ENCODE data around the gene C16orf86. TPM values are rescaled to one million over a fixed set of nuclear protein-coding genes. Genes with fewer than 3 reads are reported as not detected.

C16orf86 gene
- polyA plus RNA-seq, 3 donors, result 4.1 to 11.3 (median 4.6) TPM

- Mint-ChIP-seq H3K27ac (no peak overlapping the region), H3K27me3 (ENCODE audit: low read depth in 3 of 3) (no peaks in the 10 kb centered on the region), H3K36me3 (peaks cover 3 to 7% of the 10 kb centered on the region in 2 donors), H3K4me3 (no peak overlapping the region), H3K9me3 (peaks cover 0 to 1% (median 0%) of the 10 kb centered on the region in 7 donors), H3K4me1 (peaks cover 16% of the 10 kb centered on the region)
- no peak for DNase-seq
- no CpG with 5 or more reads among the region's 1 CpG for WGBS (ENCODE audit: insufficient coverage)
- Histone ChIP-seq H3K79me2 (ENCODE audit: insufficient read depth, low read length) (peaks cover 21% of the 10 kb centered on the region), H2AFZ (ENCODE audit: insufficient read depth, low read depth, low read length, poor library complexity, severe bottlenecking) (no peak overlapping the region), H3K27ac (ENCODE audit: low read depth in 1 of 2, low read length in 2 of 2) (no peak overlapping the region), H3K27me3 (ENCODE audit: control insufficient read depth in 2 of 2, insufficient read depth in 2 of 2, low read length in 2 of 2) (no peaks in the 10 kb centered on the region), H3K4me1 (ENCODE audit: control insufficient read depth in 1 of 2, insufficient read depth in 2 of 2, low read length in 2 of 2) (peaks cover 11% of the 10 kb centered on the region in 2 donors), H3K36me3 (replicated peaks in 1 of 2; ENCODE audit: control insufficient read depth in 1 of 2, insufficient read depth in 2 of 2, low read length in 2 of 2) (no peaks in the 10 kb centered on the region), H3K9ac (ENCODE audit: insufficient read depth, low read length, poor library complexity, severe bottlenecking) (no peak overlapping the region), H3K4me2 (replicated peaks; ENCODE audit: extremely low read depth, low read length, poor library complexity, severe bottlenecking) (no peak overlapping the region), H4K20me1 (ENCODE audit: insufficient read depth, low read length) (peaks cover 11% of the 10 kb centered on the region), H3K4me3 (replicated peaks in 1 of 3; ENCODE audit: low read depth in 2 of 3, low read length in 3 of 3) (no peak overlapping the region), H3K9me3 (replicated peaks in 1 of 2; ENCODE audit: control insufficient read depth in 1 of 2, insufficient read depth in 1 of 2, low read length in 2 of 2) (no peaks in the 10 kb centered on the region)
- intact Hi-C loops (cut with micrococcal nuclease), result no loop called here
- no peak for TF ChIP-seq CTCF (IDR thresholded peaks at IDR 0.05)
Observed at GRCh38 chr16:67709050-67709449, 42.4 kb downstream of the C16orf86 start.

- Histone ChIP-seq H3K27ac (ENCODE audit: low read depth in 1 of 2, low read length in 2 of 2) (no peak overlapping the region), H3K9me3 (replicated peaks in 1 of 2; ENCODE audit: control insufficient read depth in 1 of 2, insufficient read depth in 1 of 2, low read length in 2 of 2) (no peaks in the 10 kb centered on the region), H3K36me3 (replicated peaks in 1 of 2; ENCODE audit: control insufficient read depth in 1 of 2, insufficient read depth in 2 of 2, low read length in 2 of 2) (no peaks in the 10 kb centered on the region), H3K79me2 (ENCODE audit: insufficient read depth, low read length) (peaks cover 21% of the 10 kb centered on the region), H3K27me3 (ENCODE audit: control insufficient read depth in 2 of 2, insufficient read depth in 2 of 2, low read length in 2 of 2) (no peaks in the 10 kb centered on the region), H2AFZ (ENCODE audit: insufficient read depth, low read depth, low read length, poor library complexity, severe bottlenecking) (no peak overlapping the region), H4K20me1 (ENCODE audit: insufficient read depth, low read length) (peaks cover 14% of the 10 kb centered on the region), H3K4me2 (replicated peaks; ENCODE audit: extremely low read depth, low read length, poor library complexity, severe bottlenecking) (no peak overlapping the region), H3K4me3 (replicated peaks in 1 of 3; ENCODE audit: low read depth in 2 of 3, low read length in 3 of 3) (no peak overlapping the region), H3K9ac (ENCODE audit: insufficient read depth, low read length, poor library complexity, severe bottlenecking) (no peak overlapping the region), H3K4me1 (ENCODE audit: control insufficient read depth in 1 of 2, insufficient read depth in 2 of 2, low read length in 2 of 2) (peaks cover 13 to 15% of the 10 kb centered on the region in 2 donors)
- Mint-ChIP-seq H3K36me3 (peaks cover 3 to 5% of the 10 kb centered on the region in 2 donors), H3K4me3 (no peak overlapping the region), H3K9me3 (peaks cover 0 to 1% (median 0%) of the 10 kb centered on the region in 7 donors), H3K27ac (no peak overlapping the region), H3K4me1 (peaks cover 22% of the 10 kb centered on the region), H3K27me3 (ENCODE audit: low read depth in 3 of 3) (no peaks in the 10 kb centered on the region)
- 100% methylated on average over 4 of the region's 6 CpGs for WGBS (ENCODE audit: insufficient coverage)
- DNase-seq, result no peak
- intact Hi-C loops (cut with micrococcal nuclease), result no loop called here
- TF ChIP-seq CTCF (IDR thresholded peaks at IDR 0.05), result no peak
Observed at GRCh38 chr16:67710607-67711006, 44.0 kb downstream of the C16orf86 start.

Data from CD14-positive monocyte (primary cell).